Activated T-cell treated with anti-CD3 and anti-CD28 coated beads, Interleukin-2, amount 50 U/mL, for 1 hour (primary cell): ENCODE results near the gene SNPH.

ENCODE experiments used
- DNase-seq: peaks from one replicate; pipeline ENCODE4 v3.0.0-alpha.2; 2020

Gene SNPH

GRCh38 chr20:1325173-1326030, 59.3 kb downstream of the SNPH start:
- peak; percentile 99 for DNase-seq

DNA sequence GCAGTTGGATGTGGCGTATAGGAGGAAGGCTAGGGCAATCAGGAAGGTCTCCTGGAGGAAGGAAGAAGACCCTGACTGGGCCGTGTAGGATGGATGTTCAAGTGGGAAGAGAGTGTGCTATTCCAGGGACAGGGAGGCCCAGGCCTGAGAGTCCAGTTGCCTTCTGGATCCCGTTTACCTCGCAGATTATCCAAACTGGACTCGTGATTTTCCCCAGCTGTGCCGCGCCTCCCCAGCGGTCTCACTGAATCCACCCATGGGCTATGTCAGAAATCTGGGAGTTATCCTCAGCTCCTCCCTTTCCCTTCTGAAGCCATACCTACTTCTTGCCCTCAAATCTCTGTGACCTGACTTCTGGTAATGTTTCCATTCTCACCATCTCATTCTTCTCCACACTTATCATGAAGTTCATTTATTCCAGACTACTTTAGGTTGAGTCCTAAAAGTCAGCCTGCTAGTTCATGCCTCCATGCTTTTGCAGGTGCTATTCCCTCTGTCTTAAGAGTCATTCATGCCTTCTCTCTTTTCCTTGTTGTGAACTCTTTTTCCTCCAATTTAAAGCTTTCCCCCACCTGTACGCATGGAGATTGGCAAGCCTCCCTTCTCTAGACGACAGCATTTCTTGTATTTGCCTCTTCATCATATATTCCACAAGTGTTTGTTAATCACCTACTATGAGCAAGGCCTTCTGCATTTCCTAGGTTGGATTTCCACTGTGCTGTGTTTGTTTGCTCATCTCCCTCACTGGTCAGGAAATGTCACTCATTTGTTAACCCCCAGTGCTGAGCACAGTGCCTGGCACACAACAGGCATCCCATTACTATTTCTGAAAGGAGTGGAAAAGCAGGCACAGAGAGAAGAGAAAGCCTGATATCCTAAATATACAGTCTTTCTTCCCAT, 60.2 kb downstream of the SNPH start:
- peak; percentile 15 for DNase-seq

GRCh38 chr20:1327241-1327653, 61.2 kb downstream of the SNPH start:
- DNase-seq = peak; percentile 20

- peak; percentile 15 for DNase-seq
Observed at GRCh38 chr20:1327827-1328679, 62.0 kb downstream of the SNPH start.

DNA sequence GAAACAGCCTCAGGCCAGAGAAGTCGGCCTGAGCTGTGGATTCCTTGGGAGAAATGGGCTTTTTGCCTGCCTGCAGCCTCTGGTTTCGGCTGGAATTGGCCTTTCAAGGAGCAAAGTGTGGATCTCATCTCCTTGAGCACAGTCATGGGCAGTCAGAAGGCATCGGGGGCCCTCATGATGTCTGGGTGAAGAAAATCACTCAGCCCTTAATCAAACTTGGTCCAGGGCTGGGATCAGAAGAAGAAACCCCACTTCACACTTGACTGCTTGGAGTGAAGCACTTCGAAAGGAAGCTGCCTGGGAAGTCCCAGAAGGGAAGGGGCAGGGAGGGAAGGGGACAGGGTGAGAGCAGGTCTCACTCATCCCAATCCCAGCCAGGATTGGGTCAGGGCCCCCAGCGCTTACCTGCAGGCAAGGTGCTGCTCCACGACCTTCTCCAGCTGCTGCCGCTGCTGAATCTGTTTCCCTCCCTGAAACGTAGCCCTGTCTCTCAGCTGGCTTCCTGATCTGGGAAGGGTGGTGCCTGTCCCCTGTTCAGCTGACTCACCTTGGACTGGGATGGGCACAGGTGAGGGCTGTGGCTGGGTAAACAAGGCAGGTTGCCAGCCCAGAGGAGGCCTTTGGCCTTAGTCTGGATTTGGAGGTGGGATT, 62.7 kb downstream of the SNPH start, which contains the start of gene SDCBP2:
Gene SDCBP2, minus strand, starts transcription at position 460 of the 651 bp plus-strand sequence. CDS start 8,723 bp downstream, outside the sequence.
- DNase-seq = peak; percentile 17

DNA sequence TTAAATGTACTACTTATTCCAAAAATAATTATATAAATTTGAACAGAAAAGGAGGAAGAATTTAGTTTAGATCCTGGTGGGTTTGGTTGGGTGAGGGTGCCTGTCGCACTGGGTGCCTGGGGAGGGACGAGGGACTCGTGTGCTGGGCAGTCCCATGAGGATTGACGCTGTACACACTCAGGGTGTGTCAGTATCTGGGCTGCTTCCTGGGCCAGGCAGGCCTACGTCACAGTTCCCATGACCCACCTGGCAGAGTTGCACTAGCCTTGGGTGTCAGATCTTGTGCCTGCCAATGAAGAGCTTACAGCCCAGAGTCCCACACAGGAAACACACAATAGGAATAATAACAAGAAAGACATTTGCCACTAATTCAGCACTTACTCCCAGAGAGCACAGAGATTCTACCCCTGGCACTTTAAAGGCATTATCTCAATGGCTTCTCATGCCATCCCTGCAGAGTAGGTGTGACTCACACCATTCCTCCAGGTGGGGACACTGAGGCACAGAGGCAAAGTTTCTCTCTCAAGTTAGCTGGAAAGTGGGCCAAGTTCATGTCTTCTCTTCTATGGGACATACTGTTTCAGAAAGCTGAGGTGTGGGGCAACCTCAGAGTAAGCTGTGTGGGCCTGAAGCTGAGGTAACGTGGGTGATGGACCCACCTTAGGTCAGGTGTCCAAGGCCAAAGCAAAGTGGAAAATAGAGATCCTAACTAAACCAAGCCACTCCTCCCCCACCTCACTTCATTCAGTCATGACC, 64.2 kb downstream of the SNPH start:
- peak; percentile 40 for DNase-seq

- DNase-seq = peak; percentile 13
Observed at GRCh38 chr20:1331101-1331500, 65.0 kb downstream of the SNPH start.

DNA sequence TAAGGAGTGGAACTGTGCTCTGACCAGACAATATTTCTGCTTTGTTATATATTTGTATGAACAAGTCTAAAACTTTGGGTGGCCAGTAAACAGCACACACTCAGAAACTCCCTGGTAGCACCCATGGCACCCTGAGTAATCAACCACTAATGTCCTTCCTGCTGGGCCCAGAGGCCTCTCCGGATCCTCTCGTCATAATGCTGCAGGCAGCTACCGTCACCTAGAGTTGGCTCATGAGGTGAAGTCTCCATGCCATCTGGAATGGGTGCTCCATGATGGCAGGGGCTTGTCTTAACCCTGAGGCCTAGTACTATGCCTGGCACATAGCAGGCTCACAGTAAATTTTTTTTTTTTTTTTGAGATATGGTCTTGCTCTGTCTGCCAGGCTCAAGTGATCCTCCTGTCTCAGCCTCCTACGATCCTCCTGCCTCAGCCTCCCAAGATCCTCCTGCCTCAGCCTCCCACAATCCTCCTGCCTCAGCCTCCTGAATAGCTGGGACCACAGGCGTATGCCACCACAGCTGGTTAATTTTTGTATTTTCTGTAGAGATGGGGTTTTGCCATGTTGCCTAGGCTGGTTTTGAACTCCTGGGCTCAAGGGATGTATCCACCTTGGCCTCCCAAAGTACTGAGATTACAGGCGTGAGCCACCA, 65.8 kb downstream of the SNPH start:
- peak; percentile 11 for DNase-seq

- no peak for DNase-seq
Observed at GRCh38 chr20:1332749-1333300, 66.7 kb downstream of the SNPH start.

- DNase-seq = no peak
Observed at GRCh38 chr20:1333462-1334369, 67.6 kb downstream of the SNPH start.

DNA sequence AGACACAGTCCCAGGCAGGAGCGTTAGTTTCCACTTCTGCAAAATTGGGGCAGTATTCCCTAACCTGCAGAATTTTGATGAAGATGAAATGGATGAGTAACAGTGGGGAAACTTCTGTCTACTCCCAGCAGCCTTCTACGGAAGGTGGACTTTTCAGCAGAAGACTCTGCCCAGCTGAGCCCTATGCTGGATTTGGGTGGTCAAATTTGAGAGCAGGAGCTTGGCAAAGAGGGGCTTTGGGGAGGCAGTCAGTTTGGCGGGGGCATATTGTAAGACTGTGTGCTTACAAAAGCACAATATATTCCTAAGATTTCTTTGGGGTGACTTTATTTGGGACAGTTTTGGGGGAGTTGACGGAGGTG, 68.3 kb downstream of the SNPH start:
- DNase-seq = no peak

- no peak for DNase-seq
Observed at GRCh38 chr20:1334761-1335160, 68.7 kb downstream of the SNPH start.

DNA sequence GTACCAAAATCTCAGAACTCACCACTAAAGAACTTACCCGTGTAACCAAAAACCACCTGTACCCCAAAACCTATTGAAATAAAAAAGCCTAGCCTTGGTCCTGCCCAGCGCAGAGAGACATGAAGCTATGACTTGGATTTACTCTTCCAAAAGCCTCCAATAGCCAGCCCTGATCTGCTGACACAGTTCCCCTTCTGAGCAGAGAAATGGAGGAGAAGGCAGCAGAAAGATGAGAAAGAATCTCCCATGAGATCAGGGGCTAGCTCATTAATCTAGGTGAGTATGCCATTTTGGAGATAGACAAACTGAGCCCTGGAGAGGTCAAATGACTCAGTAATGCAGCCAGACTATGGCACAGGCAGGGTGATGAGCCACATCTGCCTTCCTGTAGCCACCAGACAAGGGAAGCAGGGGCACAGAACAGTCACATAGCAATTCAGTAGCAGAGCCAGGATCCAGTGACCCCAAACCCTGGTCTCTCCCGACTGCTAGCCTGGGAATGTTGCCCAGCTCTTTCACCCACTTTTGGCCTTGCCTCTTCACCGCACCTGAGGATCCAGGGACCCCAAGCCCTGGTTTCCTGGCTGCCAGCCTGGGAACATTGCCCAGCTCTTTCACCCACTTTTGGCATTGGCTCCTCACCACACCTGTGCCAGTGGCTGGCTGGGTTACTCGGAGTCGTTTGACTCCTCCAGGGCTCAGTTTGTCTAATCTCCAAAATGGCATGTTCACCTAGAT, 70.0 kb downstream of the SNPH start:
- no peak for DNase-seq

DNA sequence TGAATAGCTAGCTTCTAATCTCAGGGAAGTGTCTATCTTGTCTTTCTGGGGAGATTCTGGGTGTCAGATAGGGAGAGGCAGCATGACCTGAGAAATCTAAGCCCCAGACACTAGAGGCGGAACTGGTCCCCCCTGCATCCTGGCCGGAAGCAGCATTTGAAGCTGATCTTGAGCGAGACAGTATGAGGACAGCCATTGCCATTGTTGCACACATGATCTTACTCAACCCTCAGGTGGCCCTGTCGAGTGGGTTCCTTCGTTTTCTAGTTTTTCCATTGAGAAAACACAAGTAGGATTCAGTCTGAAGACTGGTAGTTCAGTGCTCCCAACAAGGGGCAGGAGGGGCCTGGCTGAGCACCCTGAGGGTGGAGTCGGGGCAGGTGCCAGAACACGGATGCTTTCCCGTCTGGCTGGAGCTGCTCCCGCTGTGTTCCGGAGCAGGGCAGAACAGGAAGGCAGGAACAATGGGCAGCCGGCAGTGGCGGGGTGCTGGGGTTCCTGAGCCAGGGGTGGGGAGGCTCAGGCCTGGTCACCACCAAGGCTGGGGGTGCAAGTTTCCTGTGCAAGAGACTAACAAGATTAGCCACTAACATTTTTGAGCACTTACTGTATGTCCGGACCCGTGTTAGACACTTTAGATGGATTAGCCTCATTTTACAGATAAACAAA, 70.7 kb downstream of the SNPH start:
- DNase-seq = no peak

GRCh38 chr20:1337441-1337840, 71.3 kb downstream of the SNPH start:
- DNase-seq = no peak

- no peak for DNase-seq
Observed at GRCh38 chr20:1338096-1338495, 72.0 kb downstream of the SNPH start.

DNA sequence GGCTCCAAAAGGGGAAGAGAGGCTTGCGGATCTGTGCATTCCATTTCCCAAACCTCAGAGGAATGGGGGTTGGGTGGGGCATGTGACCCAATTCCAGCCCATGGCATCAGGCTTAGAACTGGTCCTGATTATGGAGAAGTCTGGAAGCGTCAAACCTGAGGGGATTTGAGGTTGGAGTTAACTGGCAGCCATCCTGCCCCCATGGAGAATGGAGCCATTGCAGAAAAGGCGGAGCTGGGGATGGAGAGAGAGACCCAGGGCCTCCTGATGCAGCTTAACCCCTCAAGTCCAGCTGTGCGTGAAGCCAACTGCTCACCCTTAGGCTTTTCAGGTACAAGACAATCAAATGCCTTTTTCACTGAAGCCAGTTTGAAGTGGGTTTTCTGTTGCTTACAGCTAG, 72.7 kb downstream of the SNPH start:
- DNase-seq = no peak
